GM12865 (cell line): ENCODE measurements around the gene ERCC1.
A peak's percentile ranks its signal among the peaks of the same experiment; 100 is the strongest.

ENCODE experiments used
- DNase-seq: peaks from one replicate; pipeline ENCODE4 v3.0.0; 2010; ENCODE audit warnings: low read depth
- H3K4me3 ChIP-seq: 2 replicates; pipeline ENCODE4 v1.5.1; 2011; ENCODE audit warnings: mild to moderate bottlenecking, low read depth, low read length, control low read depth
- CTCF ChIP-seq: IDR thresholded peaks from 2 replicates; pipeline ENCODE4 v1.5.1; 2011; ENCODE audit warnings: low read length, control low read depth, low read depth, inconsistent platforms; ENCODE audit not compliant: insufficient read depth; ENCODE audit errors: missing control alignments

ERCC1 gene

GRCh38 chr19:45455707-45456499 is 32.2 kb upstream of the ERCC1 start:
- peak; percentile 67 for DNase-seq
- H3K4me3 ChIP-seq = no peak overlapping the region
- no peak for TF ChIP-seq CTCF

GRCh38 chr19:45451850-45452387 is 28.2 kb upstream of the ERCC1 start:
- no peak for TF ChIP-seq CTCF
- no peak for DNase-seq
- H3K4me3 ChIP-seq = no peak overlapping the region

- no peak for TF ChIP-seq CTCF
- H3K4me3 ChIP-seq = peak overlapping the region; percentile 54
Observed at GRCh38 chr19:45451131-45451849, 27.6 kb upstream of the ERCC1 start.

GRCh38 chr19:45450012-45450333 is 26.3 kb upstream of the ERCC1 start:
- no peak for TF ChIP-seq CTCF
- peak; percentile 70 for DNase-seq
- peak overlapping the region; percentile 56 for H3K4me3 ChIP-seq

More at GRCh38 chr19:45451131-45451849, 27.6 kb upstream of the ERCC1 start:
- DNase-seq = peak; percentile 83

- no peak overlapping the region for H3K4me3 ChIP-seq
Observed at GRCh38 chr19:45448887-45449299, 25.2 kb upstream of the ERCC1 start.

GRCh38 chr19:45448425-45448756 is 24.7 kb upstream of the ERCC1 start:
- DNase-seq = no peak
- no peak for TF ChIP-seq CTCF

More at GRCh38 chr19:45448887-45449299, 25.2 kb upstream of the ERCC1 start:
- no peak for DNase-seq
- no peak for TF ChIP-seq CTCF

More at GRCh38 chr19:45448425-45448756, 24.7 kb upstream of the ERCC1 start:
- H3K4me3 ChIP-seq = no peak overlapping the region
